ENCODE data around the gene TEAD1. TPM values are rescaled to one million over a fixed set of nuclear protein-coding genes. Genes with fewer than 3 reads are reported as not detected.

TEAD1 gene
- total RNA-seq, 2 donors from 2014 or later: 32.7 to 56.7 TPM

- DNase-seq: no peak
- intact Hi-C loops (cut with DNase I): loop anchor here (5.0 kb wide), 1 partner anchor 221 kb away; no protein-coding TSS in a partner anchor
- Histone ChIP-seq H3K4me3 (no peak overlapping the region), H3K9me3 (no peaks in the 10 kb centered on the region), H3K27ac (no peak overlapping the region), H3K36me3 (no peaks in the 10 kb centered on the region), H3K9ac (ENCODE audit: low read depth in 2 of 2, low read length in 2 of 2) (no peak overlapping the region), H3K27me3 (no peaks in the 10 kb centered on the region), H3K4me1 (no peaks in the 10 kb centered on the region)
- TF ChIP-seq, protein P1, sequence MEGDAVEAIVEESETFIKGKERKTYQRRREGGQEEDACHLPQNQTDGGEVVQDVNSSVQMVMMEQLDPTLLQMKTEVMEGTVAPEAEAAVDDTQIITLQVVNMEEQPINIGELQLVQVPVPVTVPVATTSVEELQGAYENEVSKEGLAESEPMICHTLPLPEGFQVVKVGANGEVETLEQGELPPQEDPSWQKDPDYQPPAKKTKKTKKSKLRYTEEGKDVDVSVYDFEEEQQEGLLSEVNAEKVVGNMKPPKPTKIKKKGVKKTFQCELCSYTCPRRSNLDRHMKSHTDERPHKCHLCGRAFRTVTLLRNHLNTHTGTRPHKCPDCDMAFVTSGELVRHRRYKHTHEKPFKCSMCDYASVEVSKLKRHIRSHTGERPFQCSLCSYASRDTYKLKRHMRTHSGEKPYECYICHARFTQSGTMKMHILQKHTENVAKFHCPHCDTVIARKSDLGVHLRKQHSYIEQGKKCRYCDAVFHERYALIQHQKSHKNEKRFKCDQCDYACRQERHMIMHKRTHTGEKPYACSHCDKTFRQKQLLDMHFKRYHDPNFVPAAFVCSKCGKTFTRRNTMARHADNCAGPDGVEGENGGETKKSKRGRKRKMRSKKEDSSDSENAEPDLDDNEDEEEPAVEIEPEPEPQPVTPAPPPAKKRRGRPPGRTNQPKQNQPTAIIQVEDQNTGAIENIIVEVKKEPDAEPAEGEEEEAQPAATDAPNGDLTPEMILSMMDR (IDR thresholded peaks at IDR 0.05): no peak
These were observed 2.9 kb upstream of the TEAD1 start for GRCh38 chr11:12671370-12671769.

- no peaks in the 10 kb centered on the region for H3K9me3 ChIP-seq
- H3K4me3 ChIP-seq: peak overlapping the region; percentile 62
- peak overlapping the region; percentile 86 for H3K27ac ChIP-seq
- intact Hi-C loops (cut with DNase I): loop anchor here (5.0 kb wide), 1 partner anchor 219 kb away; no protein-coding TSS in a partner anchor
- DNase-seq: no peak
- no peaks in the 10 kb centered on the region for H3K4me1 ChIP-seq
- H3K9ac ChIP-seq (ENCODE audit: low read depth in 2 of 2, low read length in 2 of 2): peak overlapping the region; percentile 54 to 85
- no peaks in the 10 kb centered on the region for H3K27me3 ChIP-seq
- H3K36me3 ChIP-seq: no peaks in the 10 kb centered on the region
- TF ChIP-seq, protein P1 (IDR thresholded peaks at IDR 0.05): no peak
These were observed 659 bp upstream of the TEAD1 start for GRCh38 chr11:12673601-12673923.

GRCh38 chr11:12674571-12674935, 332 bp downstream of the TEAD1 start:
- TF ChIP-seq, protein P1 (IDR thresholded peaks at IDR 0.05): no peak
- Histone ChIP-seq H3K36me3 (no peaks in the 10 kb centered on the region), H3K4me1 (no peaks in the 10 kb centered on the region), H3K27ac (peak overlapping the region; percentile 86), H3K9ac (ENCODE audit: low read depth in 2 of 2, low read length in 2 of 2) (peak overlapping the region in 1 of 2 donors; percentile 77), H3K9me3 (no peaks in the 10 kb centered on the region), H3K4me3 (peak overlapping the region; percentile 62), H3K27me3 (no peaks in the 10 kb centered on the region)
- no peak for DNase-seq
- intact Hi-C loops (cut with DNase I): loop anchor here (5.0 kb wide), 1 partner anchor 218 kb away; no protein-coding TSS in a partner anchor

GRCh38 chr11:12674936-12675696, 895 bp downstream of the TEAD1 start:
- intact Hi-C loops (cut with DNase I): loop anchor here (5.0 kb wide), 1 partner anchor 217 kb away; no protein-coding TSS in a partner anchor
- Histone ChIP-seq H3K4me1 (no peaks in the 10 kb centered on the region), H3K27ac (peak overlapping the region; percentile 86), H3K9ac (ENCODE audit: low read depth in 2 of 2, low read length in 2 of 2) (peak overlapping the region; percentile 82 to 94), H3K9me3 (no peaks in the 10 kb centered on the region), H3K36me3 (no peaks in the 10 kb centered on the region), H3K27me3 (no peaks in the 10 kb centered on the region), H3K4me3 (peak overlapping the region; percentile 62)
- no peak for DNase-seq
- TF ChIP-seq, protein P1 (IDR thresholded peaks at IDR 0.05): no peak

GRCh38 chr11:12675951-12676711, 1.9 kb downstream of the TEAD1 start:
- Histone ChIP-seq H3K9ac (ENCODE audit: low read depth in 2 of 2, low read length in 2 of 2) (peak overlapping the region; percentile 68 to 94), H3K4me1 (no peaks in the 10 kb centered on the region), H3K4me3 (peak overlapping the region; percentile 51), H3K27me3 (no peaks in the 10 kb centered on the region), H3K36me3 (no peaks in the 10 kb centered on the region), H3K27ac (peak overlapping the region; percentile 66), H3K9me3 (no peaks in the 10 kb centered on the region)
- intact Hi-C loops (cut with DNase I): no loop called here
- peak; percentile 49 for DNase-seq
- TF ChIP-seq, protein P1 (IDR thresholded peaks at IDR 0.05): no peak

All from colonic mucosa (tissue), 4 donors.